Smooth muscle cell of the umbilical artery (primary cell): ENCODE measurements around the gene PSMD14. TPM values are rescaled to one million over a fixed set of nuclear protein-coding genes. Genes with fewer than 3 reads are reported as not detected.

Experiments
- total RNA-seq: library from RNA; depleted of rRNA; stranded (reverse); fragments of >200 nt; gene quantifications from 2 replicates; pipeline ENCODE4 v1.2.3, GENCODE V29; 2014

The PSMD14 gene
- total RNA-seq, result 115 and 125 TPM in 2 replicates

DNA sequence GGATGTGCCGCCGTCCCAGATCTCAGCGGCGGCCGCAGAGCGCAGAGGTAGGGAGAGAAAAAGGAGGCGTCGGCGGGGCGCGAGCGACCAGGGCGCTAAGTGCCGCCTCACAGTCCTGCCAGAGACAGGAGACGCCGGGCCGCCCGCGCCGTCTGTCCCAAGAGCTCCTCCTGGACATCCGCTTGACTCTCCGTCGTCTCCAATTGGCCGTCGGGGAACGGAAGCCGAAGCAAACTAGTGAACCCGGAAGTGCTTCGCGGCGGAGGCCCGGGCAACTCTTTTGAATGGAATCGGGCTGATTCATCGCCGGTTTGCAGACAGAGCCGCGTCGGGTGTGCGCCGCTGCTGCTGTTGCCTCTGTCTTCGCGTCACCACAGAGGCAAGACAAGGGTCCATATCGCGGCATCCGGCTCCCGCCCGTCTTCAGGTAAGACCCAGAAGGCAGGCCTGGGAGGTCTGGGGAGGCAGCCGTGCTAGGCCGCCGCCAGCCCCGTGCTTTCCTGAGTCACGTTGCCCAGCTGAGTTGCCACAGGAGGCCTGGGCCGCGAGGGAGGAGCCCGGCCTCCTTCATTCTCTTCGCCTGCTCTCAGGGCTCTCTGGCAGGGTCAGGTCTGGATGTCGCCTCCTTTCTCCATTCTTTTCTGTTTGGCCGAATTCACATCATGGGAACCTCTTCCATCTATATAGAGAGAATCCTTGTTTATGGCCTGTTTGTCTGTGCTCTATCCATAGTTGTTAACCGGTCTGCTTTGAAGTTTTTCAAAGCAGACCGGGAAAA, at the start of gene PSMD14:
TSS of gene PSMD14 (plus strand) at position 248 of the 778 bp plus-strand sequence. CDS start 10,401 bp downstream, outside the sequence.

DNA sequence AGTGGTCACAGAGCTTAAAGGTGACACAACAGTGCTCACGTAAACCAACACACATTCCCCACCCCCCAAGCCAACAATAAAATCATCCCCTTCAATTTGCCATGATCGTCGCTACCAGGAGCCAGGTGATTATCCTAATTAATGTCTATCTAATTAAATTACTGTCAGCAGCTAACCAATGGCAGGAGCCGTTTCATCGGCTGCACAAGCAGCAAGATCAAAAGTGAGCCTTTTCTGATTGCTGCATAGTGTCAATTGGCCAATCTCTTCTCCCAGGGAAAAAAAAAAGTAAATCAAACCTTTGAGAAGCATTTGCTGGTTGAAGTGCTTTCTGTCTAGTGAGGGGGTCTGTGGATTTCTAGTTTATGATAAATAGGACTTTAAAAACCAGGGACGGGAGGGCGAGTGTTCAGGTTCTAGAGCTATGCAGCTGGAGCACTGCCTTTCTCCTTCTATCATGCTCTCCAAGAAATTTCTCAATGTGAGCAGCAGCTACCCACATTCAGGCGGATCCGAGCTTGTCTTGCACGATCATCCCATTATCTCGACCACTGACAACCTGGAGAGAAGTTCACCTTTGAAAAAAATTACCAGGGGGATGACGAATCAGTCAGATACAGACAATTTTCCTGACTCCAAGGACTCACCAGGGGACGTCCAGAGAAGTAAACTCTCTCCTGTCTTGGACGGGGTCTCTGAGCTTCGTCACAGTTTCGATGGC, 107.9 kb downstream of the PSMD14 start, which contains the start of gene TBR1:
TSS of gene TBR1 (plus strand) at position 311 of the 721 bp plus-strand sequence. CDS start at position 425, 114 bp downstream.

Other genes with a start within 250 kb of the PSMD14 start
- gene TANK, start 148.0 kb upstream of the PSMD14 start, total RNA-seq, result 54.9 and 84.2 TPM in 2 replicates
- gene TBR1, start 107.9 kb downstream of the PSMD14 start, total RNA-seq, result under 0.01 TPM in 1 of 2 replicates, not detected in the other